ENCODE measurements around the gene RBM18. TPM values are rescaled to one million over a fixed set of nuclear protein-coding genes. Genes with fewer than 3 reads are reported as not detected.

RBM18 gene
- total RNA-seq, 1 experiment from 2014 or later = 14.5 TPM

DNA sequence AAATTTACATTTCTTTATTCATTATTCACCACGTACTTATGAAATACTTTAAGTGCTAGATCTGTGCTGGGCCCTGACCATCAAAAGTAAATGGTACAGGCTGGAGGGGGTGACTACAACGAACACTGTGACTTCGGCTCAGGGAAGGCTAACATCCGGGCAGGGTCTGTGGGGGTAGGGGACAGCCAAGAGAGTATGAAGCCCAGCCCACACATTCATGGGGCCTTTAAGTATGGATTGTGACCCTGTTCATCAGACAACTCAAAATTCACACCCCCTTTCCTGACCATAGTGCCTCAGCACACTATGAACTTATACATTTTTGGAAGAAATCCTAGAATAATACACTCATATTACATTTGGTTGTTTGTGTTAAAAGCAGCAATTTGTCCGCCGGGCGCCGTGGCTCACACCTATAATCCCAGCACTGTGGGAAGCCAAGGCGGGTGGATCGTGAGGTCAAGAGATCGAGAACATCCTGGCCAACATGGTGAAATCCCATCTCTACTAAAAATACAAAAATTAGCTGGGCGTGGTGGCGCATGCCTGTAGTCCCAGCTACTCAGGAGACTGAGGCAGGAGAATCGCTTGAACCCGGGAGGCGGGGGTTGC is 71.6 kb downstream of the RBM18 start:
- H2AFZ ChIP-seq (ENCODE audit: low read length) = no peak overlapping the region
- no peak overlapping the region for H3K9ac ChIP-seq (ENCODE audit: low read length)
- H3K9me2 ChIP-seq (replicated peaks; ENCODE audit: insufficient read depth, low read length) = no peaks in the 10 kb centered on the region
- H3K79me2 ChIP-seq (ENCODE audit: low read length) = no peaks in the 10 kb centered on the region
- DNase-seq = no peak
- H3K27me3 ChIP-seq (ENCODE audit: low read length) = no peaks in the 10 kb centered on the region
- H3K4me1 ChIP-seq (ENCODE audit: low read length) = no peaks in the 10 kb centered on the region
- H3K4me3 ChIP-seq (ENCODE audit: low read length) = no peak overlapping the region
- H3K9me3 ChIP-seq (ENCODE audit: low read length) = no peaks in the 10 kb centered on the region
- no peaks in the 10 kb centered on the region for H3K36me3 ChIP-seq (ENCODE audit: insufficient read depth, low read length)
- H3K4me2 ChIP-seq (ENCODE audit: low read depth, low read length, poor library complexity, severe bottlenecking) = no peak overlapping the region
- H4K20me1 ChIP-seq (ENCODE audit: insufficient read depth, low read depth, low read length) = no peaks in the 10 kb centered on the region
- no peak overlapping the region for H3K27ac ChIP-seq (ENCODE audit: low read length)

DNA sequence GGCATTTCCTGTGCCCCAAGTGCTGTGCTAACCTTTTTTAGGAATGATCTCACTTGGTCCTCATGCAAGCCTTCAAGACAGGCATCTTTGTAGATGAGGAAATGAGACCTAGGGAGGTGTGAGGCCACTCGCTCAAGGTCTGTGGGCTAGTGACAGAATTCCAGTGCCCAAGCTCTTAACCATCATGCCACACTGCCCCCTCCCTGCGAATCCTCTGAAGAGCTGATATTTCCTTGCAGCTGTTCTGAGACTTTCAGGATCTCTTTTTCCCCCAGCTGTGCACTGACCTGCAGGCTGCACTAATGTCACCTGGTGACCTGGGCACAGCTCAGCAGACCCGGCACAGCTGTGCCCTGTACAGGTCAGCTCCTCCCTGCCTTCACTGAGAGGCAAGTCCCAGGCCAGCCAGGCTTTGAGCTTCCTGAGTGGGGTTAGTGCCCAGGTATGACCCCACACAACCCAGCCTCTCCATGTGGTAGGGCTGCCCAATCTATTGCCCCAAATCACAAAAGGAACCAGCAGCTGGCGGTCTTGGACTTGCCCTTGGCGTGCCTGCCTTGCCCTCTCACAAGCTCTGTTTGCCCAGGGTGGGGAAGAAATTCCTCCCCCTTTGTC is 72.3 kb downstream of the RBM18 start:
- Histone ChIP-seq H3K4me3 (ENCODE audit: low read length) (no peak overlapping the region), H3K9me3 (ENCODE audit: low read length) (no peaks in the 10 kb centered on the region), H3K9me2 (replicated peaks; ENCODE audit: insufficient read depth, low read length) (no peaks in the 10 kb centered on the region), H3K9ac (ENCODE audit: low read length) (no peak overlapping the region), H3K27ac (ENCODE audit: low read length) (no peak overlapping the region), H3K27me3 (ENCODE audit: low read length) (no peaks in the 10 kb centered on the region), H3K36me3 (ENCODE audit: insufficient read depth, low read length) (no peaks in the 10 kb centered on the region), H2AFZ (ENCODE audit: low read length) (no peak overlapping the region), H3K4me1 (ENCODE audit: low read length) (no peaks in the 10 kb centered on the region), H3K79me2 (ENCODE audit: low read length) (no peaks in the 10 kb centered on the region), H3K4me2 (ENCODE audit: low read depth, low read length, poor library complexity, severe bottlenecking) (no peak overlapping the region), H4K20me1 (ENCODE audit: insufficient read depth, low read depth, low read length) (no peaks in the 10 kb centered on the region)
- DNase-seq = no peak

DNA sequence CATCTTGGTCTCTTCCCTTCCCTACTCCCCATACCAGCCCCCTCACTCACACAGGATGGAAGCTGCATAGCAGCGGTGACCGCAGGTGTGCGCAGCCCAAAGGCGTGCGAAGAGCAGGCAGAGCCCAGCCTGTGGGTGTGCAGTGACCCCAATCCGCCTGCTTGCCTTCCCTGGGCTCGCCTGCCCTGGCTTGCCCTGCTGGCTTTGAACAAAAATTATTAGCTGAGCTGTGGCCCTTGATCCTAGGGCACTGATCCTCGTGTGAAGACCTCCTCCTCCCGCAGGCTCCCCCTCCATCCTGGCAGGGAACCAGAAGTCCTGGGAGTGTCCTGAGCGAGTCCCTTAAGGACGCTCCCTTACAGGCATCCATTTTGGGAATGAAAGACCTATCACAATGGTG is 73.1 kb downstream of the RBM18 start:
- Histone ChIP-seq H3K27ac (ENCODE audit: low read length) (no peak overlapping the region), H3K4me3 (ENCODE audit: low read length) (no peak overlapping the region), H3K9me2 (replicated peaks; ENCODE audit: insufficient read depth, low read length) (no peaks in the 10 kb centered on the region), H3K79me2 (ENCODE audit: low read length) (no peaks in the 10 kb centered on the region), H2AFZ (ENCODE audit: low read length) (no peak overlapping the region), H4K20me1 (ENCODE audit: insufficient read depth, low read depth, low read length) (no peaks in the 10 kb centered on the region), H3K4me1 (ENCODE audit: low read length) (no peaks in the 10 kb centered on the region), H3K9me3 (ENCODE audit: low read length) (no peaks in the 10 kb centered on the region), H3K36me3 (ENCODE audit: insufficient read depth, low read length) (no peaks in the 10 kb centered on the region), H3K9ac (ENCODE audit: low read length) (no peak overlapping the region), H3K27me3 (ENCODE audit: low read length) (no peaks in the 10 kb centered on the region), H3K4me2 (ENCODE audit: low read depth, low read length, poor library complexity, severe bottlenecking) (no peak overlapping the region)
- no peak for DNase-seq

DNA sequence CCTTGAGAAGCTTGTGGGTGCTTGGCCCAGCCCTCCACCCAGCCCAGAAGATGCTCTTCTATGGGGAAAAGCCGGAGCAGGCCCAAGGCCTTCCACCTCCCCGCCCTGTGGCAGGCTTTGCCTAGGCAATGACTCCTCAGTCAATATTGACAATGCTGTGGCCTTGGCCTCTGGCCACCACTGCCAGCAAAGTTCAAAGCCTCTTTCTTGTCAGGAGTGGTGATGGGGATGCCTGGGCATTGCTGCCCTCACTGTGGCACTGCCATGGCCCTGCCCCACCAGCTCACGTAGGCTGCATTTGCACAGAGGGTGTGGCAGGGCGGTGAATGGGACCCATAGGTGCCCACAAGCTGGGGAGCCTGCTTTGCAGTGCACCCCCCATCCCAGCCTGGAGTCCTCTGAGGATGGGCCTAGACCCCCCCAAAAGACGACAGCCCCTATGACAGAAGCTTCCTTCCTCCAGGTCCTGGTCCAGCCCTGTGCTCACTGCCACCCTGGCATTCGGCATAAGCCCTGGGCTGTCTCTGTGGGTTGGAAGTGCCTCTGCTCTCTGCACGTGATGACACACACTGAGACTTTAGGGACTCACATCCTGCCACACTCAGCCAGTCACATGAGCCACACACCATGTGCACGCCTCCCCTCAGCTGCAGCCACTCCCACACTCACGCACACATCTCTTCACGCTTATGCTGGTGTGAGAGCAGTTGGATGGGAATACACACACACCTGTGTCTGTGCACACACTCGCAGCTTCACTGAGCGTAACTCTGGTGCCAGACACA is 73.9 kb downstream of the RBM18 start:
- no peaks in the 10 kb centered on the region for H3K9me3 ChIP-seq (ENCODE audit: low read length)
- H2AFZ ChIP-seq (ENCODE audit: low read length) = no peak overlapping the region
- no peak overlapping the region for H3K9ac ChIP-seq (ENCODE audit: low read length)
- DNase-seq = no peak
- no peak overlapping the region for H3K4me3 ChIP-seq (ENCODE audit: low read length)
- no peaks in the 10 kb centered on the region for H4K20me1 ChIP-seq (ENCODE audit: insufficient read depth, low read depth, low read length)
- no peaks in the 10 kb centered on the region for H3K36me3 ChIP-seq (ENCODE audit: insufficient read depth, low read length)
- H3K79me2 ChIP-seq (ENCODE audit: low read length) = no peaks in the 10 kb centered on the region
- no peaks in the 10 kb centered on the region for H3K4me1 ChIP-seq (ENCODE audit: low read length)
- no peak overlapping the region for H3K27ac ChIP-seq (ENCODE audit: low read length)
- H3K27me3 ChIP-seq (ENCODE audit: low read length) = no peaks in the 10 kb centered on the region
- H3K4me2 ChIP-seq (ENCODE audit: low read depth, low read length, poor library complexity, severe bottlenecking) = no peak overlapping the region
- H3K9me2 ChIP-seq (replicated peaks; ENCODE audit: insufficient read depth, low read length) = no peaks in the 10 kb centered on the region

DNA sequence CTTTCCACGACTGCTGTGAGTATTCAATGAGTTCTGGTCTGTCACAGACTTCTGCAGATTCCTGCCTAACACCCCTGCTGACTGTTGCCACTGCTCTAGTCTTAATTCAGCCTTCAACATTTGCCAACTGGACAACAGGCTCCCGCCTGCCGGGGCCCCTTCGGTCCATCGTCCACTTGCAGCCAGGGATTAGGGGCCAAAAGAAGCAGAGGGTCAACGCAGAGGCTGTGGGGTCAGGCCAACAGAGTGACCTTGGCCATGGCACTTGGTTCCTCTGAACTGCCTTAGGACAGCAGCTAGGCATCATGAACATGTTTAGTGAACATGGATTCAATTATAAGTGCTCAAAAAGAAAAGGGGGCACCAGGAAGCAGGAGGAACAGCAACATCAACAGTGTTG is 76.3 kb downstream of the RBM18 start:
- Histone ChIP-seq H3K4me3 (ENCODE audit: low read length) (no peak overlapping the region), H3K4me1 (ENCODE audit: low read length) (no peaks in the 10 kb centered on the region), H3K27ac (ENCODE audit: low read length) (no peak overlapping the region), H3K79me2 (ENCODE audit: low read length) (no peaks in the 10 kb centered on the region), H3K27me3 (ENCODE audit: low read length) (no peaks in the 10 kb centered on the region), H3K9ac (ENCODE audit: low read length) (no peak overlapping the region), H3K36me3 (ENCODE audit: insufficient read depth, low read length) (no peaks in the 10 kb centered on the region), H3K4me2 (ENCODE audit: low read depth, low read length, poor library complexity, severe bottlenecking) (no peak overlapping the region), H3K9me3 (ENCODE audit: low read length) (no peaks in the 10 kb centered on the region), H4K20me1 (ENCODE audit: insufficient read depth, low read depth, low read length) (no peaks in the 10 kb centered on the region), H3K9me2 (replicated peaks; ENCODE audit: insufficient read depth, low read length) (no peaks in the 10 kb centered on the region), H2AFZ (ENCODE audit: low read length) (no peak overlapping the region)
- DNase-seq = no peak

Other genes starting within 250 kb of the RBM18 start
- 2.5 and 3.4 TPM in 2 replicates for gene TTLL11, start 171.5 kb downstream of the RBM18 start, total RNA-seq (2014; rRNA removed; shearing (Covaris generic); ENCODE audit: low replicate concordance)
- 39.7 and 42.7 TPM in 2 replicates for gene NDUFA8, start 105.1 kb downstream of the RBM18 start, total RNA-seq (2014; rRNA removed; shearing (Covaris generic); ENCODE audit: low replicate concordance)
- not detected in 2 replicates for gene MORN5, start 104.9 kb downstream of the RBM18 start, total RNA-seq (2014; rRNA removed; shearing (Covaris generic); ENCODE audit: low replicate concordance)
- gene LHX6, start 35.9 kb downstream of the RBM18 start, total RNA-seq (2014; rRNA removed; shearing (Covaris generic); ENCODE audit: low replicate concordance) = not detected in 2 replicates
- gene MRRF, start within 50 bp of the RBM18 start, total RNA-seq (2014; rRNA removed; shearing (Covaris generic); ENCODE audit: low replicate concordance) = 36.3 and 67.3 TPM in 2 replicates
- 0.07 TPM in 1 of 2 replicates, not detected in the other for gene PTGS1, start 106.2 kb upstream of the RBM18 start, total RNA-seq (2014; rRNA removed; shearing (Covaris generic); ENCODE audit: low replicate concordance)
- gene OR1J1, start 213.1 kb upstream of the RBM18 start, total RNA-seq (2014; rRNA removed; shearing (Covaris generic); ENCODE audit: low replicate concordance) = not detected in 2 replicates
- not detected in 2 replicates for gene OR1J2, start 246.0 kb upstream of the RBM18 start, total RNA-seq (2014; rRNA removed; shearing (Covaris generic); ENCODE audit: low replicate concordance)

All from Karpas-422 (cell line).